Stomach smooth muscle (tissue), 2 donors: ENCODE data around the gene DOCK10.
"Not testable (repeated sequence)": the region's sequence is repeated elsewhere in the genome, so short reads cannot be mapped to it uniquely, and the experiment has no call there.

Source experiments
- H3K27ac ChIP-seq: one replicate; pipeline ENCODE4 v1.7.0; 2013; ENCODE audit warnings: mild to moderate bottlenecking, low read length, inconsistent platforms
- H3K27me3 ChIP-seq, 2 donors: one replicate each; pipeline ENCODE4 v1.7.0; 2013; ENCODE audit warnings: low read length in 2 of 2; ENCODE audit not compliant: insufficient read depth in 2 of 2, control insufficient read depth in 1 of 2
- H3K36me3 ChIP-seq, 2 donors: one replicate each; pipeline ENCODE4 v1.7.0; 2013; ENCODE audit warnings: low read length in 2 of 2; ENCODE audit not compliant: control insufficient read depth in 2 of 2, insufficient read depth in 2 of 2
- H3K4me1 ChIP-seq: one replicate; pipeline ENCODE4 v1.7.0; 2013; ENCODE audit warnings: low read length; ENCODE audit not compliant: control insufficient read depth, insufficient read depth
- H3K4me3 ChIP-seq, 2 donors: one replicate each; pipeline ENCODE4 v1.7.0; 2013; ENCODE audit warnings: low read length in 2 of 2
- H3K9ac ChIP-seq, 2 donors: one replicate each; pipeline ENCODE4 v1.7.0; 2013; ENCODE audit warnings: low read length in 2 of 2, mild to moderate bottlenecking in 1 of 2
- H3K9me3 ChIP-seq, 2 donors: one replicate each; pipeline ENCODE4 v1.7.0; 2013; ENCODE audit warnings: low read length in 2 of 2; ENCODE audit not compliant: control insufficient read depth in 2 of 2
- donor health status: healthy.
- donor health status: Pancreatic carcinoma.

The DOCK10 gene

DNA sequence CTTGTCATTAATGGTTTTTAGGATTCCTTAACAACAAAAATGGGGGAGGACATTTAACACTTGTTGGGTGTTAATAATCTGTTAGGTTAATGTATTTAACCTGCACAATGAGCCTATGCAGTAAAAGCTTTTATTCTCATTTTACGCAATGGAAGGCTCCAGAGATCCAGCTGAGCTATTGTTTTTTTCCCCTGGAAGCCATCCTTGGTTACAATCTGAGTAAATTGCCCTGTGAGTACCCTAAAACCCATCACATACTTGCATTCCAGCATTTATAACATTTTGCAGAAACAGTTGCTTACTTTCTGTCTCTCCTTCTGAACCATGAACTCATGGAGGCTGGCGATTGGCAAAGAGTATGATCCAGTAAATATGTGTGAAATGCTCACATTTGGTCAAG, 30.2 kb upstream of the DOCK10 start:
- H3K4me3 ChIP-seq: no peak overlapping the region
- H3K27me3 ChIP-seq: no peaks in the 10 kb centered on the region
- H3K4me1 ChIP-seq: no peaks in the 10 kb centered on the region
- H3K36me3 ChIP-seq: no peaks in the 10 kb centered on the region
- H3K9me3 ChIP-seq: no peaks in the 10 kb centered on the region
- H3K27ac ChIP-seq: no peak overlapping the region
- no peak overlapping the region for H3K9ac ChIP-seq

GRCh38 chr2:225070811-225071210, 28.5 kb upstream of the DOCK10 start:
- no peaks in the 10 kb centered on the region for H3K9me3 ChIP-seq
- no peaks in the 10 kb centered on the region for H3K4me1 ChIP-seq
- no peak overlapping the region for H3K27ac ChIP-seq
- no peak overlapping the region for H3K4me3 ChIP-seq
- no peaks in the 10 kb centered on the region for H3K27me3 ChIP-seq
- no peaks in the 10 kb centered on the region for H3K36me3 ChIP-seq
- H3K9ac ChIP-seq: no peak overlapping the region

- H3K36me3 ChIP-seq: no peaks in the 10 kb centered on the region
- H3K4me3 ChIP-seq: no peak overlapping the region
- no peak overlapping the region for H3K9ac ChIP-seq
- H3K9me3 ChIP-seq: no peaks in the 10 kb centered on the region
- H3K4me1 ChIP-seq: no peaks in the 10 kb centered on the region
- H3K27me3 ChIP-seq: no peaks in the 10 kb centered on the region
- H3K27ac ChIP-seq: no peak overlapping the region
Observed at GRCh38 chr2:225069966-225070365, 27.7 kb upstream of the DOCK10 start.

DNA sequence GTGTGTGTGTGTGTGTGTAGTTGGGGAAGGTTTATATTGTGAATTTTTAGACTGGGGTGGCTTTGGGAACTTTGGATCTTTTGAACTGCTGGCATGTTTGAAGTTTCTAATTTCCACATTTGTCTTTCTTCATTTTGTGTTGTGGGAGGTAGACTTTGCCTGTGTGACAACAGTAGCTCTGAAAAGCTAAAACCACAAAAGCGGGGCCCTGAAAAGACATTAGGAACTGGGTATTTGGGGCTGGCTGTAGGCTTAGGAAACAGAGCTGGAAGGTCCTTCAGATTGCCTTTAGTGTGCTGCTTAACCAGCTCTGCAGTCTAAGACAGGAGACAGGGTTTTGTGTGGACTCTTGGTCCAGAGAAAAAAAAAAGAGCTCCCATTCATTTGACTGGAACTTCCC, 27.2 kb upstream of the DOCK10 start:
- Histone ChIP-seq H3K36me3 (no peaks in the 10 kb centered on the region), H3K9me3 (no peaks in the 10 kb centered on the region), H3K27me3 (no peaks in the 10 kb centered on the region), H3K4me1 (no peaks in the 10 kb centered on the region), H3K4me3 (no peak overlapping the region), H3K27ac (no peak overlapping the region), H3K9ac (no peak overlapping the region)

DNA sequence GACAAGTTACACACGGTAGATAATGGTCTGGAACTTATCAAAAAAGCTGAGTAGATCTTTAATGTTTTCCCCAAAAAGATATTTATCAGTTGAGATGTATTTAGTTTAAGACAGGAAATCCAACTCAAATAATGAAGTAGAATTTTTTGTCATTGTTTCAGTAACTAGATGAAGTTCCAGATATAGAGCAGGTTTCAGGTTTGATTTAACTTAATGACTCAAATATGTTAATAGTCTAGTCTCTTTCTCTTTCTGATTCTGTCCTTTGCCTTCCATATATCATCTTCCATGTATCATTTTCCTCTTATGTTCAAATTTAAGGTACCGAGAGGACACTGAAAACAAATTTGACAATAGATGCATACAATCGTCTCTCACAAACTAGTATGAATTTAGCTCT, 23.6 kb upstream of the DOCK10 start:
- Histone ChIP-seq H3K27me3 (no peaks in the 10 kb centered on the region), H3K36me3 (no peaks in the 10 kb centered on the region)

GRCh38 chr2:225064928-225065327, 22.7 kb upstream of the DOCK10 start:
- Histone ChIP-seq H3K27ac (no peak overlapping the region), H3K9me3 (no peaks in the 10 kb centered on the region), H3K27me3 (no peaks in the 10 kb centered on the region), H3K36me3 (no peaks in the 10 kb centered on the region), H3K9ac (no peak overlapping the region), H3K4me1 (no peaks in the 10 kb centered on the region), H3K4me3 (no peak overlapping the region)

More for the DNA sequence above, 23.6 kb upstream of the DOCK10 start:
- Histone ChIP-seq H3K4me3 (no peak overlapping the region), H3K9me3 (no peaks in the 10 kb centered on the region), H3K27ac (no peak overlapping the region), H3K9ac (no peak overlapping the region), H3K4me1 (no peaks in the 10 kb centered on the region)

DNA sequence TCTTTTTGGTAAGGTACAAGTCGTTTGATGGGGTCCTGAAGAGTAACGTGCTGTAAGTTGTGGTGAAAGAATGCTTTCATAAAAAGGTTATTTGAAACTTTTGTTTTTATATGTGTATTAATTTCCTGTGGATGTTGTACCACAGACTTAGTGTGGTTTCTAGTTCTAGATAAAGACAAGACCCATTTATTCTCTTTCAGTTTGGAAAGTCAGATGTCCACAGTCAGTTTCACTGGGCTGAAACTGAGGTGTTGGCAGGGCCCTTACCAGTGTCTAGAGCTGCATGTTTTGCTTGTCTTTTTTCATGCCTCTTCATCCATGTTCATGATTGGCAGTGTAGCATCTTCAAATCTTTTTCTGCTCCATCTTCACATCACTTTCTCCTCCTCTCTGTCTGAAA, 22.1 kb upstream of the DOCK10 start:
- Histone ChIP-seq H3K36me3 (no peaks in the 10 kb centered on the region), H3K4me3 (no peak overlapping the region)

DNA sequence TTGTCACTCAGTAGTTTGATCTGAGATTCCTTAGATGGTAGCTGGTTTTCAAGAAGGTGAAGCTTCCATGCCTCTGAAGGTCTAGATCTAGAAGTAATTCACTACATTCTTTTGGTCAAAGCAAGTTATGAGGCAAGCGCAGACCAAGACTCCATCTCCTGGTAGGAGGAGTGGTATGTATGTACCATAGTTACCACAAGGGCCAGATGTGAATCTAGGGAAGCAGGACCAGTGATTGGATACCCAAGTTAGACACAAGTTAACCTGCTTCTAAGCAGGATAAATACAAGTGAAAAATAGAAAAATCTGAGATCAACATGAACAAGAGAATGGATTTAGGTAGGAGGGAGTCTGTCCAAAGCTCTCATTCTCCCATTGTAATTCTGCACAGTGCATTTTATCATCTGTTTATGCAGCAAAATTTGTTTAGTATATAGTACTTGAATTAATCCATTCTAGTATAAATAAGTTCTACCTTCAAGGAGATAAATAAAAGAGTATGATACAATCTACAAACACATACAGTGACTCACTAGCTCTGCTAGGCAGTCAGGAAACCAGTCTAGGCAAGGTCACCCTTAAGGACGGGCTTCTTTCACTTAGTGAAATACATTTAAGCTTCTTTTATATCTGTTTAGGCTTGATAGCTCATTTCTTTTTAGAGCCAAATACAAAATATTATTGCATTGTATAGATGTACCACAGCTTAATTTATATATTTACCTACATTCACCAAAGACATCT, 14.2 kb upstream of the DOCK10 start:
- Histone ChIP-seq H3K27me3 (no peaks in the 10 kb centered on the region), H3K36me3 (no peaks in the 10 kb centered on the region)

More for the DNA sequence above, 22.1 kb upstream of the DOCK10 start:
- no peak overlapping the region for H3K9ac ChIP-seq
- no peak overlapping the region for H3K27ac ChIP-seq
- H3K4me1 ChIP-seq: no peaks in the 10 kb centered on the region
- H3K9me3 ChIP-seq: no peaks in the 10 kb centered on the region
- no peaks in the 10 kb centered on the region for H3K27me3 ChIP-seq

DNA sequence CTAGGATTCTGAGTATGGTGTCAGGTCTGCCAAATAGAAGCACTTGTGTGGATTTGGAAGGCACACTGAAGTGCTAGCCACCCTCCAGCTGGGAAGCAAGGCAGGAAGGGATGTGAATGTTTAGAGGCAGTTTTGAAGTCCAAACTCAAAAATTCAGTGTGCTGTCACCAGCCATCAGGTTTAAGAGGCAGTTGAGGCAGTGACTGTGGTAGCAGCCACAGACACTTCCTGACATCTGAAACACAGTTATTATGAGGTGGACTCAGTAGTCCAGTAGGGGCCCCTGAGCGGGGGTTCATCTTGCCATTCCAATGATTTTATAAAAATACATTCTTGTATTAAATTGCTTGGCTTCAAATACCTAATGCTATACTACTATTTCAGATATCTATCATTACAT, 13.4 kb upstream of the DOCK10 start:
- H3K9ac ChIP-seq: no peak overlapping the region
- no peaks in the 10 kb centered on the region for H3K4me1 ChIP-seq
- no peaks in the 10 kb centered on the region for H3K9me3 ChIP-seq
- H3K36me3 ChIP-seq: no peaks in the 10 kb centered on the region
- no peak overlapping the region for H3K4me3 ChIP-seq
- H3K27me3 ChIP-seq: no peaks in the 10 kb centered on the region
- no peak overlapping the region for H3K27ac ChIP-seq

More for the DNA sequence above, 14.2 kb upstream of the DOCK10 start:
- H3K27ac ChIP-seq: no peak overlapping the region
- H3K4me1 ChIP-seq: no peaks in the 10 kb centered on the region
- H3K9ac ChIP-seq: no peak overlapping the region
- H3K4me3 ChIP-seq: no peak overlapping the region
- H3K9me3 ChIP-seq: no peaks in the 10 kb centered on the region

GRCh38 chr2:225052703-225053102, 10.4 kb upstream of the DOCK10 start:
- H3K4me3 ChIP-seq: no peak overlapping the region
- no peaks in the 10 kb centered on the region for H3K27me3 ChIP-seq
- H3K27ac ChIP-seq: no peak overlapping the region
- no peaks in the 10 kb centered on the region for H3K36me3 ChIP-seq
- H3K9ac ChIP-seq: no peak overlapping the region
- no peaks in the 10 kb centered on the region for H3K4me1 ChIP-seq
- no peaks in the 10 kb centered on the region for H3K9me3 ChIP-seq

DNA sequence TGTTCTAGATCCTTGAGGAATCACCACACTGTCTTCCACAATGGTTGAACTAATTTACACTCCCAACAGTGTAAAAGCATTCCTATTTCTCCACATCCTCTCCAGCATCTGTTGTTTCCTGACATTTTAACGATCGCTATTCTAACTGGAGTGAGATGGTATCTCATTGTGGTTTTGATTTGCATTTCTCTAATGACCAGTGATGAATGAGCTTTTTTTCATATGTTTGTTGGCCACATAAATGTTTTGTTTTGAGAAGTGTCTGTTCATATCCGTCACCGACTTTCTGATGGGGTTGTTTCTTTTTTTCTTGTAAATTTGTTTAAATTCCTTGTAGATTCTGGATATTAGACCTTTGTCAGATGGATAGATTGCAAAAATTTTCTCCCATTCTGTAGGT, 5.2 kb upstream of the DOCK10 start:
- not testable (repeated sequence) for H3K4me3 ChIP-seq, H3K9ac ChIP-seq, H3K9me3 ChIP-seq, H3K4me1 ChIP-seq, H3K36me3 ChIP-seq, H3K27ac ChIP-seq
- H3K27me3 ChIP-seq: peaks cover 9 to 12% of the 10 kb centered on the region in 2 donors
